HCT116 (cell line): ENCODE data around the gene NFKBIA.

ENCODE experiments used
- CTCF ChIP-seq, 3 experiments: fragments of 200-600 bp in 1 of 3; sonication (generic) in 1 of 3; IDR thresholded peaks in 2 of 3; conservative IDR thresholded peaks in 1 of 3; 2 replicates each; pipeline ENCODE4 v1.5.1; 2012 to 2017; ENCODE audit warnings: low read depth in 2 of 3, low read length in 2 of 3, antibody characterized with exemption in 1 of 3, borderline replicate concordance in 1 of 3, control low read depth in 1 of 3, mild to moderate bottlenecking in 1 of 3, mixed read lengths in 1 of 3, mixed run types in 1 of 3, moderate library complexity in 1 of 3; ENCODE audit not compliant: insufficient read depth in 1 of 3
- EGR1 ChIP-seq: IDR thresholded peaks from 2 replicates; pipeline ENCODE4 v1.6.1; 2012; ENCODE audit warnings: low read depth

GRCh38 chr14:35405304-35405996, 901 bp upstream of the NFKBIA start:
- TF ChIP-seq EGR1 (no peak), CTCF (IDR thresholded peaks at IDR 0.05 in 2 of 3, conservative IDR thresholded peaks at IDR 0.05 in 1 of 3; ENCODE audit: borderline replicate concordance in 1 of 3, insufficient read depth in 1 of 3, low read depth in 2 of 3, low read length in 2 of 3) (no peak)
